Muscle layer of duodenum (tissue), 2 donors: ENCODE measurements around the gene U2AF1L4.

Source experiments
- H3K27ac ChIP-seq: one replicate; pipeline ENCODE4 v1.7.0; 2013; ENCODE audit warnings: mild to moderate bottlenecking, low read length
- H3K27me3 ChIP-seq: one replicate; pipeline ENCODE4 v1.7.0; 2013; ENCODE audit warnings: low read depth, mild to moderate bottlenecking, control low read depth, low read length
- H3K36me3 ChIP-seq, 2 donors: one replicate each; pipeline ENCODE4 v1.7.0; 2013; ENCODE audit warnings: low read length in 2 of 2, control low read depth in 1 of 2, mild to moderate bottlenecking in 1 of 2; ENCODE audit not compliant: insufficient read depth in 2 of 2, control insufficient read depth in 1 of 2
- H3K4me1 ChIP-seq, 2 donors: one replicate each; pipeline ENCODE4 v1.7.0; 2013; ENCODE audit warnings: low read length in 2 of 2, mild to moderate bottlenecking in 2 of 2, control low read depth in 1 of 2, moderate library complexity in 1 of 2; ENCODE audit not compliant: insufficient read depth in 2 of 2, control insufficient read depth in 1 of 2
- H3K4me3 ChIP-seq, 2 donors: one replicate each; pipeline ENCODE4 v1.7.0; 2013; ENCODE audit warnings: low read length in 2 of 2, low read depth in 1 of 2, mild to moderate bottlenecking in 1 of 2
- H3K9me3 ChIP-seq, 2 donors: one replicate each; pipeline ENCODE4 v1.7.0; 2013; ENCODE audit warnings: low read length in 2 of 2, control low read depth in 1 of 2, mild to moderate bottlenecking in 1 of 2; ENCODE audit not compliant: control insufficient read depth in 1 of 2
- donor health status: healthy.

U2AF1L4 gene

GRCh38 chr19:35743640-35744429, 1.4 kb downstream of the U2AF1L4 start:
- Histone ChIP-seq H3K4me1 (peaks cover 18 to 39% of the 10 kb centered on the region in 2 donors), H3K27ac (no peak overlapping the region)

GRCh38 chr19:35742121-35742724, 3.0 kb downstream of the U2AF1L4 start, which contains the start of gene IGFLR1:
IGFLR1 (minus strand) TSS chr19:35742452; CDS start chr19:35741180, 1,272 bp downstream.
- peak within 1 kb of the TSS; percentile 2 to 21 for H3K4me3 ChIP-seq
- H3K27ac ChIP-seq: peak within 1 kb of the TSS; percentile 83
- H3K4me1 ChIP-seq: peaks cover 18 to 34% of the 10 kb centered on the region in 2 donors
- H3K9me3 ChIP-seq: no peaks in the 10 kb centered on the region
- H3K36me3 ChIP-seq: peaks cover 14 to 34% of the 10 kb centered on the region in 2 donors
- H3K27me3 ChIP-seq: no peaks in the 10 kb centered on the region

More at GRCh38 chr19:35743640-35744429, 1.4 kb downstream of the U2AF1L4 start:
- Histone ChIP-seq H3K9me3 (no peaks in the 10 kb centered on the region), H3K27me3 (no peaks in the 10 kb centered on the region), H3K36me3 (peaks cover under 1 to 19% of the 10 kb centered on the region in 2 donors), H3K4me3 (peak overlapping the region; percentile 90 to 94)

GRCh38 chr19:35741203-35741515, 4.1 kb downstream of the U2AF1L4 start:
- no peaks in the 10 kb centered on the region for H3K27me3 ChIP-seq
- peaks cover 14 to 27% of the 10 kb centered on the region in 2 donors for H3K4me1 ChIP-seq
- H3K27ac ChIP-seq: peak overlapping the region; percentile 60
- peaks cover 14 to 44% of the 10 kb centered on the region in 2 donors for H3K36me3 ChIP-seq
- peak overlapping the region; percentile 81 for H3K4me3 ChIP-seq
- H3K9me3 ChIP-seq: no peaks in the 10 kb centered on the region

- Histone ChIP-seq H3K4me3 (peak overlapping the region; percentile 81), H3K4me1 (peaks cover 12 to 22% of the 10 kb centered on the region in 2 donors), H3K9me3 (no peaks in the 10 kb centered on the region), H3K27ac (peak overlapping the region; percentile 67), H3K36me3 (peaks cover 15 to 44% of the 10 kb centered on the region in 2 donors), H3K27me3 (no peaks in the 10 kb centered on the region)
Observed at GRCh38 chr19:35740423-35741202, 4.6 kb downstream of the U2AF1L4 start.

- Histone ChIP-seq H3K27me3 (no peaks in the 10 kb centered on the region), H3K4me1 (peaks cover 12 to 22% of the 10 kb centered on the region in 2 donors), H3K27ac (peak overlapping the region; percentile 67), H3K9me3 (no peaks in the 10 kb centered on the region), H3K36me3 (peaks cover 19 to 48% of the 10 kb centered on the region in 2 donors), H3K4me3 (peak overlapping the region; percentile 70 to 81)
Observed at GRCh38 chr19:35740108-35740422, 5.2 kb downstream of the U2AF1L4 start.

- H3K4me3 ChIP-seq: peak overlapping the region; percentile 70 to 81
- peaks cover 24 to 50% of the 10 kb centered on the region in 2 donors for H3K36me3 ChIP-seq
- H3K9me3 ChIP-seq: no peaks in the 10 kb centered on the region
- H3K27me3 ChIP-seq: no peaks in the 10 kb centered on the region
- peaks cover 10 to 19% of the 10 kb centered on the region in 2 donors for H3K4me1 ChIP-seq
- peak overlapping the region; percentile 67 for H3K27ac ChIP-seq
Observed at GRCh38 chr19:35739275-35740107, 5.7 kb downstream of the U2AF1L4 start.

GRCh38 chr19:35738887-35739229, 6.4 kb downstream of the U2AF1L4 start:
- Histone ChIP-seq H3K36me3 (peaks cover 30 to 53% of the 10 kb centered on the region in 2 donors), H3K9me3 (no peaks in the 10 kb centered on the region), H3K27ac (no peak overlapping the region)

GRCh38 chr19:35738021-35738886, 7.0 kb downstream of the U2AF1L4 start:
- no peaks in the 10 kb centered on the region for H3K9me3 ChIP-seq
- no peaks in the 10 kb centered on the region for H3K27me3 ChIP-seq
- no peak overlapping the region for H3K27ac ChIP-seq
- no peak overlapping the region for H3K4me3 ChIP-seq
- H3K4me1 ChIP-seq: peaks cover 4 to 11% of the 10 kb centered on the region in 2 donors
- H3K36me3 ChIP-seq: peaks cover 32 to 57% of the 10 kb centered on the region in 2 donors

More at GRCh38 chr19:35738887-35739229, 6.4 kb downstream of the U2AF1L4 start:
- Histone ChIP-seq H3K4me3 (no peak overlapping the region), H3K4me1 (peaks cover 4 to 13% of the 10 kb centered on the region in 2 donors), H3K27me3 (no peaks in the 10 kb centered on the region)

- no peaks in the 10 kb centered on the region for H3K27me3 ChIP-seq
- H3K27ac ChIP-seq: no peak overlapping the region
- H3K4me3 ChIP-seq: no peak overlapping the region
- H3K4me1 ChIP-seq: peaks cover 4 to 11% of the 10 kb centered on the region in 2 donors
- H3K9me3 ChIP-seq: no peaks in the 10 kb centered on the region
- H3K36me3 ChIP-seq: peaks cover 32 to 62% of the 10 kb centered on the region in 2 donors
Observed at GRCh38 chr19:35736913-35737886, 8.0 kb downstream of the U2AF1L4 start.
